GM12873 (cell line): ENCODE results near the gene ACTG2.

Source experiments
- TF ChIP-seq, protein P1 (sequence below): IDR thresholded peaks from 2 replicates; pipeline ENCODE4 v1.5.1; 2012; ENCODE audit warnings: low read depth, mild to moderate bottlenecking, moderate library complexity, low read length, control low read depth; ENCODE audit not compliant: insufficient read depth; ENCODE audit errors: missing control alignments

The ACTG2 gene

DNA sequence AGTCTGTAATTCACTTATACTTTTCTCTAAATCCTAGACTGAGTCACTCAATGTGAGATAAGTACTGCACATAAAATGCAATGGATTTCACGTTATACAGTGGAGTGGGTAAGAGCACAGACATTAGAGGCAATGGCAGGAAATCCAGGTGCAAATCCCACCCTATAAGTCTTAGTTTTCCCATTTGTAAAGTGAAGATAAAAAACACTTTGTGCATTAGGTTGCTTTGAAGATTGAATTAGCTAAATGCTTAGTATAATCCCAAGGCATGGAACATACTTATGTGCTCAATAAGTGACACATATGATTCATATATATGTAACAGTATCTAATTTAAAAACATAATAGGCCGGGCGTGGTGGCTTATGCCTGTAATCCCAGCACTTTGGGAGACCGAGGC, 10.5 kb downstream of the ACTG2 start:
- TF ChIP-seq, protein P1, sequence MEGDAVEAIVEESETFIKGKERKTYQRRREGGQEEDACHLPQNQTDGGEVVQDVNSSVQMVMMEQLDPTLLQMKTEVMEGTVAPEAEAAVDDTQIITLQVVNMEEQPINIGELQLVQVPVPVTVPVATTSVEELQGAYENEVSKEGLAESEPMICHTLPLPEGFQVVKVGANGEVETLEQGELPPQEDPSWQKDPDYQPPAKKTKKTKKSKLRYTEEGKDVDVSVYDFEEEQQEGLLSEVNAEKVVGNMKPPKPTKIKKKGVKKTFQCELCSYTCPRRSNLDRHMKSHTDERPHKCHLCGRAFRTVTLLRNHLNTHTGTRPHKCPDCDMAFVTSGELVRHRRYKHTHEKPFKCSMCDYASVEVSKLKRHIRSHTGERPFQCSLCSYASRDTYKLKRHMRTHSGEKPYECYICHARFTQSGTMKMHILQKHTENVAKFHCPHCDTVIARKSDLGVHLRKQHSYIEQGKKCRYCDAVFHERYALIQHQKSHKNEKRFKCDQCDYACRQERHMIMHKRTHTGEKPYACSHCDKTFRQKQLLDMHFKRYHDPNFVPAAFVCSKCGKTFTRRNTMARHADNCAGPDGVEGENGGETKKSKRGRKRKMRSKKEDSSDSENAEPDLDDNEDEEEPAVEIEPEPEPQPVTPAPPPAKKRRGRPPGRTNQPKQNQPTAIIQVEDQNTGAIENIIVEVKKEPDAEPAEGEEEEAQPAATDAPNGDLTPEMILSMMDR = no peak

- TF ChIP-seq, protein P1 = no peak
These were observed 12.1 kb downstream of the ACTG2 start for GRCh38 chr2:73904952-73905351.

- TF ChIP-seq, protein P1 = no peak
These were observed 14.2 kb downstream of the ACTG2 start for GRCh38 chr2:73906847-73907505.

GRCh38 chr2:73907840-73908452, 15.1 kb downstream of the ACTG2 start:
- TF ChIP-seq, protein P1 = peak; percentile 75

GRCh38 chr2:73908689-73909652, 16.2 kb downstream of the ACTG2 start:
- TF ChIP-seq, protein P1 = no peak

- TF ChIP-seq, protein P1 = no peak
These were observed 18.2 kb downstream of the ACTG2 start for GRCh38 chr2:73910873-73911547.

DNA sequence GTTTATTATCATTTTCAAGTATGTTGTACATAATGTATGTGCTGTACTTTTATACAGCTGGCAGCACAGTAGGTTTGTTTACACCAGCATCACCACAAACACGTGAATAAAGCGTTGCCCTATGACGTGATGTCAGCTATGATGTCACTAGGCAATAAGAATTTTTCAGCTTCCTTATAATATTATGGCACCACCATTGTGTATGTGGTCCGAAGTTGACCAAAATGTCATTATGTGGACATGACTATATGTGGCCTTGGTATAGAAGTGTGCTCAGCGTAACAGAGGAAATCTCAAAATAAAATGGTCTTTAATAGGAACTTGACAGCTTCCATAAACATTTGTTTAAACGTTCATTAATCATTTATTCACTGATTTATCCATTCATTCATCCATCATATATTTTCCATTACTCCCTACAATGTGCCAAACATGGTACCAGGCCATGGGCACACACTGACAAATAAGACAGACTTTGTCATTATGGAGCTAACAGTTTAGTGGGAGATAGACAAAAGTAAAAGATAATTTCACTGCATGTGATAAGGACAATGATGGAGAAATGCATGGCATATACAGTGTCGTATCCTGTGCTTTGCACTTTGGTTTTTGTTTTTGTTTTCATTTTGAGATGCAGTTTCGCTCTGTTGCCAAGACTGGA, 18.9 kb downstream of the ACTG2 start:
- TF ChIP-seq, protein P1 = no peak
